GM12801 (cell line): Measurements from ENCODE around the gene KLF15.

Source experiments
- TF ChIP-seq, protein P1 (sequence below): IDR thresholded peaks from one replicate; pipeline ENCODE4 v1.5.1; 2011; ENCODE audit warnings: control low read depth; ENCODE audit not compliant: insufficient read length; ENCODE audit errors: extremely low read depth

KLF15 gene

DNA sequence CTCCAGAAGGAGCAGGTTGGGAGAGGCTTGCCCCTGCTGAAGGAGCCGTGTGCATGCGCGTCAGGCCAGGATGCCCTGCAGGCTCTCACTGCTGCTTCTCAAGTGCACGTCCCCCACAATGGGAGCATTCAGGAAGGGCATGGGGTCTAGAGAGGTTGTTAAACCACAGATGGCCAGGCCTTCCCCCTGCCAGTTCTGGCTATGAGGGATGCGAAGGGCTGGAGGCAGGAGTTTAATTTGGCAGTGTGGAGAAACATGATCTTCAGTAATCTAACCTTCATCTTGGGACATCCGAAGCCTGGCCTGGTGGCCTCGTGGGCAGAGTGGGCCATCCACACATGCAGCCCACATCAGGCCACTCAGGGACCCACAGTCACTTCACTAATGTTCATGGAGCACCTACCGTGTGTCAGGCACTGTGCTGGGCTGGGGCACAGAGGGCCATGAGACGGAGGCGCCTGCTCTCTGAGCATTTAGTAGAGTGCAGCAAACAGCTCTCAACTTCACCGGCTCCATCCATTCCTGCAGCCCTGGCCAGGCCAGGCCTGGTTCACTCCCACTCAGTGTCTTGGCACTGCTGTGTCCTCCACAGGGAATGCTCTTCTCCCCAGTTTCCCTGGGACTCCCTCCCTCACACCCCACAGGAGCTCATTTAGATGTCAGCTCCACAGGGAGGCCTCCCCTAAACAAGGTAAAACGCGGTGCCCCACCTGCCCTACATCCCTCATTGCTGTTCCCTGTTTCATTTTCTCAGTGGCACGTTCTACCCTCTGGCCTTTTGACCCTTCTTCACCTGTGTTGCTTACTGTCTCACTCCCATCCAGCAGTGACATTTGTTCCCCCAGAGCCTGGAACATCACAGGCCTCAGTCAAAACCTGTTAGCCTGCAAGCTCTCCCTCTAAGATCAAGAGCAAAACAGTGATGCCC, 41.5 kb upstream of the KLF15 start:
- TF ChIP-seq, protein P1, sequence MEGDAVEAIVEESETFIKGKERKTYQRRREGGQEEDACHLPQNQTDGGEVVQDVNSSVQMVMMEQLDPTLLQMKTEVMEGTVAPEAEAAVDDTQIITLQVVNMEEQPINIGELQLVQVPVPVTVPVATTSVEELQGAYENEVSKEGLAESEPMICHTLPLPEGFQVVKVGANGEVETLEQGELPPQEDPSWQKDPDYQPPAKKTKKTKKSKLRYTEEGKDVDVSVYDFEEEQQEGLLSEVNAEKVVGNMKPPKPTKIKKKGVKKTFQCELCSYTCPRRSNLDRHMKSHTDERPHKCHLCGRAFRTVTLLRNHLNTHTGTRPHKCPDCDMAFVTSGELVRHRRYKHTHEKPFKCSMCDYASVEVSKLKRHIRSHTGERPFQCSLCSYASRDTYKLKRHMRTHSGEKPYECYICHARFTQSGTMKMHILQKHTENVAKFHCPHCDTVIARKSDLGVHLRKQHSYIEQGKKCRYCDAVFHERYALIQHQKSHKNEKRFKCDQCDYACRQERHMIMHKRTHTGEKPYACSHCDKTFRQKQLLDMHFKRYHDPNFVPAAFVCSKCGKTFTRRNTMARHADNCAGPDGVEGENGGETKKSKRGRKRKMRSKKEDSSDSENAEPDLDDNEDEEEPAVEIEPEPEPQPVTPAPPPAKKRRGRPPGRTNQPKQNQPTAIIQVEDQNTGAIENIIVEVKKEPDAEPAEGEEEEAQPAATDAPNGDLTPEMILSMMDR, result no peak

DNA sequence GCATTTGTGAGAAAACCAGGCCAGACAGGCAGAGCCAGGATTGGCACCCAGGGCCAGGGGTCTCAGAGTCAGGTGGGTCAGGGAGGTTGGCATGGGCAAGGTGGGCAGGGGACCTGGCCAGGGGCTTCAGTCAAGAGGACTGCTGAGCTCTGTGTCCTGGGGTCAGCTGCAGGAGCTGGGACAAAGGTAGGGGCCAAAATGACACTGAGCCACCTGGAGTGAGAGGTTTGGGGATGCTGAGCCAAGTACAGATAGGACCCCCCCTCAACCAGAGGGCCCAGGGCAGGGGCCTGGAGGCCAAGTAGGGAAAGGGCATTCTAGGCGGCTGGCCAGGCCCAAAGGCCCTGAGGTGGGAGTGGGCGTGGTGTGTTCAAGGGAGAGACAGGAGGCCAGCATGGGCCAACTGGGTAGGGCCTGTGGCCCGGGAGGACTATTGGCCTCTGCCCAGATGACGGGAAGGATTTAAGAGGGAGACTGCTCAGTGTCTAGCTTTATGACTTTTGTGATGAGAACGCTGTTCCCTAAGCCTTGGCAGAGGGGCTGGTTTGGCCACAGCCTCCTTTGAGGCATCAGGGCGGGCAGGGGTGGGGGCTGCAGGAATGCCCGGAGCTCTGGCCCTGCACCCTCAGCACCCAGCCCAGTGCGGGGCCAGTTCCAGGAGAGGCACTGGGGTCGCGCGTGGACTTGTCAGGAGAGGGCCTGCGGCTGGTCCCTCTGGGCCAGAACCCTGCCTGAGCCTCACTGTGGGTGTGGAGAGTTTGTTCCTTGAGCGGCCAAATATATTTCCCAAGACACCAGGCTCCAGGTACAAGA, 40.6 kb upstream of the KLF15 start:
- TF ChIP-seq, protein P1, result no peak

DNA sequence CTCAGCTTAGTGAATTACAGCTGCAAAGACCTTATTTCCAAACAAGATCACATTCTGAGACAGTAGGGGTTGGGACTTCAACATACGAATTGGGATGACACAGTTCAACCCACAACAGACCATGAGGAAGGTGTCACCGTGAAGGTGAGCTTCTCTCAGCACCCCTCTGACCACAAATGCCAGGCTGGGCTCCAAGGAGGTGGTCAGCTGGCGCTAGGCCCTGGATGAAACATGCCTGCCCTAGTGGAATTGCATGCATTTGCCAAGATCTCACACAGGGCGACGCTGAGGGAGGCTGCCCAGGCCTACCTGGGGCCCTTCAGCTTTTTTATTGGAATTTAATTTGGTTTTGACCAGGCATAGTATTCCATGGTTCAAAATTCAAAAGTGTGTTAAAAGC, 39.3 kb upstream of the KLF15 start:
- TF ChIP-seq, protein P1, result no peak

DNA sequence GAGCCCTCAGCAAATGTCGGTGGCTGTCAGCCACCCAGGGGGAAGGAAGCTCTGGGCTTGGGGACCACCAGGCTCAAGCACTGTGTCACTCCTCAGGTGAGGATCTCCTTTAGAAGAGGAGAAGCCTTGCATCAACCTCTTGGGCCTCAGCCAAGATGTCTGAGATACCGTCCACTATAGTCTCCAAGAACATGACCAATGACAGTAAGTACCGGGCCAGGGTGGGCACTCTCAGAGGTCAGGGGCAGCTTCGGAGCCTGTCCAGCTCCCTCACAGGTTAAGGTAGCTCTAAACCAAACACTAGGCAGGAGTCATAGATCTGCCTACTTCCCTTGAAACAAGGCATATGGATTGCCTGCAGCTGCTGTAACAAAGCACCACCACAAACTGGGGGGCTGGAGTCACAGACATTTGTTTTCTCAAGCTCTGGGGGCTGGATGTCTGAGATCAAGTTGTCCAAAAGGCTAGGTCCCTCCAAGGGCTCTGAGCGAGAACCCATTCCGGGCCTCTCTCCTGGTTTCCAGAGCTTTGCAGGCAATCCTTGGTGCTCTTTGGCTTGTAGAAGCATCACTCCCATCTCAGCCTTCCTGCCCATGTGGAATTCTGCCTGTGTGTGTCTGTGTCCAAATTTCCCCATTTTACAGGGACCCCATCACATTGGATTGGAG, 38.8 kb upstream of the KLF15 start:
- TF ChIP-seq, protein P1, result no peak

DNA sequence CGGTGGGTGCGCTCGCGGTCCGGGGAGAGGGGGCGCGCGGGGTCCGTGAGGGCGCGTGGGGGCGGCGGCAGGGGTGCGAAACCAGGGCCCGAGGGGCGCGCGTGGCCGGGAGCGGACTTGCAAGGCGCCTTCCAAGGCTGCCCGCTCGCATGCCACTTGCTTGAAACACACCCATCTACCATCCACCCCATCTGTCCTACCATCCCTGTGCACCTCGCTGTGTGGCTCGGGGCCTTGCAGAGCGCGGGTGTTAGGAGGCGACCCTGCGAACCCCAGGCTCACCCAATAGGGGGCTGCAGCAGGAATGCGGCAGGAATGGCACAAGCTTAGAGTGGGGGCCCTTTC, 37.7 kb upstream of the KLF15 start:
- TF ChIP-seq, protein P1, result no peak

DNA sequence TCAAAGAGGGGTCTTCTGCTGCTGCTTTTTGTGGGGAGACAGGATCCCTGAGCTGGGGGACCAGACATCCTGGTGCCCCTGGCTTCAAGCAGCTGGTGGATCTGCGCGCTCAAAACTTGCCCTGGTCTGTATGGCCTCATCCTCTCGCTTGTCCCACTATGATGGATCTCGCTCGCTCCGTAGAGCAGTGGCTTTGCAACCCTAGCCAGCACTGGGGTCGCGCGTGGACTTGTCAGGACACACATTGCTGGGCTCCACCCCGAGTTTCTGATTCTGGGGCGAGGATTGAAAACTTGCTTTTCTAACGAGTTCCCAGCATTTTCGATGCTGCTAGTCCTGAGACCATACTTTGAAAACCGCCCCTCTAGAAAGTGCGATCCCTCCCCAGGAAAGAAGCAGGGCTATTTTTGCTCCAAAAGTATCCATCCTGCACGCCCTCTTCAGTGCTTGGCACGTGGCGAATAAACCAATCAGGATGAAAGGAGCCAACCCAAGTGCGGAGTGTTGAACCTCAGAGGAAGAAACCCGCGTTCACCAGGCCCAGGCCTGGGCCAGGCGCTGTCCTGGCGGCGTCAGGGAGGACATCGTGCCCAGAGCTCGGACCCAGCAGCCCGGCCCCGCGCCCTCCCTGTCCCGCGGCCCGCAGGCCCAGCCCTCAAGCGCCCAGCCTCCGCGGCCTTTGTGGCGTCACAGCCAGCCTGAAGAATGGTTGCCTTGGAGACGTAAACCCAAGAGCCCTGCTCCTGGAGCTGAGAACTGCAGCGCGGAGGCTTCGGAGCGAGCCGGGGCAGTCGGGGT, 37.2 kb upstream of the KLF15 start, which contains the start of gene CFAP100:
CFAP100 (plus strand) TSS at position 731 of the 798 bp plus-strand sequence. CDS start 1,092 bp downstream, outside the sequence.
- TF ChIP-seq, protein P1, result no peak

DNA sequence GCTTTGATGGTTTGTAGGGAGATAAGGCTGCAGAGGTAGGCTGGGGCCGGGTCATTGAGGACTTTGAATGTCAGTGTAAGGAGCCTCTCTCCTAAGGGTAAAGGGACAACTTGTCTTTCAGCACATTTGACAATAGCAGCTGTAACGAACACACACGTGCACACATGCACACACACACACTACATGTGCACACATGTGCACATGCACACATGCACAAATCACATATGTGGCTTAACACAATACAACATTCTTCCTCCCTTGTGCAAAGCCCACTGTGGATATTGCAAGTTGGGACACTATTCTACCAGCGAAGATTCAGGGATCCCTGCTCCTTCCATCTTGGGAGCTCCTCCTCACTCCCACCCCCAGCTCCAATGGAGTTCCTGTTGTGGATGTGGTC, 36.4 kb upstream of the KLF15 start:
- TF ChIP-seq, protein P1, result no peak
